Measurements from ENCODE around the gene CMTM8.

The CMTM8 gene

DNA sequence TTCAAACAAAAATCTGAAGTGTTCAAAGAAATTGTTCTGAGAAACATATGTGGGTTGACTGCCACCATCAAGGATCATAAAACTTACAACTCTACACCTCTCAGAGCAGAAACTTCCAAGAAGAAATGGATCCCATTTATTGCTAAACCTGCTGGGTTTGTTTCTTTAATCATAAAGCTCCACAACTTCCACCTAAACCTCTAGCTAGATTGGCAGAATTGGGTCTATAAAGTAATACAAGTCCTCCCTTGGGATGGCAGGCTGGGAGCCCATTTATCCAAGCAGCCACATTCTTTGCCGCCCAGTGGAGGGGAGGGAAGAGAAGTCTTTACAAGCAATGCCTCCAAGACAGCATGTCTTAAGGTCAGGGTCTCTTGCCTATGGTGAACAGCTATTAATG lies 40.5 kb upstream of the CMTM8 start:
- ChIA-PET CTCF (interaction anchor here (0.7 kb wide), 1 partner anchor 8 kb away, joined by 7 read pairs; no protein-coding TSS in a partner anchor), POLR2A (no interaction called here)
- peak; percentile 23 for DNase-seq (ENCODE audit: extremely low spot score)
- TF ChIP-seq SUZ12 (IDR thresholded peaks at IDR 0.05) = no peak
- TF ChIP-seq BHLHE40 (IDR thresholded peaks at IDR 0.05; ENCODE audit: borderline replicate concordance) = no peak
- TF ChIP-seq ARNT (IDR thresholded peaks at IDR 0.05) = no peak
- peak; percentile 40; the same call in 1 of the 2 replicates for TF ChIP-seq CTBP1 (IDR thresholded peaks at IDR 0.05; ENCODE audit: borderline replicate concordance)
- no peak; the same call in 1 of the 2 replicates for TF ChIP-seq L3MBTL2 (conservative IDR thresholded peaks at IDR 0.05)
- peak; percentile 94 for TF ChIP-seq PKNOX1 (IDR thresholded peaks at IDR 0.05)

- no peak for DNase-seq (ENCODE audit: extremely low spot score)
- TF ChIP-seq BHLHE40 (IDR thresholded peaks at IDR 0.05; ENCODE audit: borderline replicate concordance) = no peak
- ChIA-PET POLR2A (no interaction called here), CTCF (no interaction called here)
These were observed 39.8 kb upstream of the CMTM8 start for GRCh38 chr3:32198714-32199113.

GRCh38 chr3:32200490-32200889 lies 38.0 kb upstream of the CMTM8 start:
- ChIA-PET CTCF (no interaction called here), POLR2A (no interaction called here)
- DNase-seq (ENCODE audit: extremely low spot score) = no peak
- TF ChIP-seq CTBP1 (IDR thresholded peaks at IDR 0.05; ENCODE audit: borderline replicate concordance) = no peak
- TF ChIP-seq TARDBP (IDR thresholded peaks at IDR 0.05) = no peak
- no peak for TF ChIP-seq ELF4 (IDR thresholded peaks at IDR 0.05)
- TF ChIP-seq SUZ12 (IDR thresholded peaks at IDR 0.05) = no peak
- TF ChIP-seq FOXA1 (IDR thresholded peaks at IDR 0.05) = no peak
- TF ChIP-seq NFRKB (IDR thresholded peaks at IDR 0.05) = no peak
- TF ChIP-seq LEF1 (IDR thresholded peaks at IDR 0.05; ENCODE audit: borderline replicate concordance) = no peak
- no peak for TF ChIP-seq FOXM1 (IDR thresholded peaks at IDR 0.05; ENCODE audit: borderline replicate concordance)
- no peak for TF ChIP-seq FOXK2 (IDR thresholded peaks at IDR 0.05)
- no peak for TF ChIP-seq HDGF (IDR thresholded peaks at IDR 0.05; ENCODE audit: borderline replicate concordance)

DNA sequence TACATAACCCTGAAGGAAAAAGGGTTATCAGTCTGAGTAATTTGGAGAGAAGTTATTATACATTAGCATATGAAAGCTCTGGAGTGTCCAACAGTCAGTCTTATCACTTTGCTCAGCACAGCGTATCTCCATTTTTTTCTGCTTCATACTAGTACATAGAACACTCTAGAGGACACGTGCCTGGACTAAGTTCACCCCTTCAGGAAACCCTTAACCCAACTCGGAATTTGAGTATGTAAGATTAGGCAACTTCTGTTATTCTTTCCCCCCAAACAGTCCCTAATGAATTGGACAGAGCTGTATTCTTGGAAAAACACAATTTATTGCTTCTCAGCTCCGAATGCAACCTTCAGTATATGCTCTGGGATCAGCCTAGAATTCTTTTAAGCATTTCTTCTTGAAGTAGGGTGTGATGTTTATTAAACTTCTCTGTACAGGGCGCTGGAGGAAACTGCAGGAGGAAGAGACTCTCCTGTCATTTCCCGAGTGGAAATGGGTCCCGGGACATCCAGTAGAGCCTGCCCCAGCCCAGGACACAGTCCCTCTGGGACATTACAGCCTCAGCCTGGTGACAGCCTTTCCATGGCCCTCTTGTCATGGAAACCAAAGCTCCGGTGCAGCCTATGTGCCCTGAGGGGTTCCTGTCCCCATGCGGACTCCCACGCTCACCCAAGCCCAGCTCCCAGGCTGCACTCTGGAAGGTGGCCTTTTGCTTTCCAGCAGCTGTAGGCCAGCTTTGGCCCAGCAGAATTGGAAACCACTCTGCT lies 37.3 kb upstream of the CMTM8 start:
- no peak for DNase-seq (ENCODE audit: extremely low spot score)
- POLR2A ChIA-PET = no interaction called here
- CTCF ChIA-PET = no interaction called here
- TF ChIP-seq HDGF (IDR thresholded peaks at IDR 0.05; ENCODE audit: borderline replicate concordance) = no peak
- no peak for TF ChIP-seq ARNT (IDR thresholded peaks at IDR 0.05)
- TF ChIP-seq FOXK2 (IDR thresholded peaks at IDR 0.05) = no peak
- TF ChIP-seq FOXM1 (IDR thresholded peaks at IDR 0.05; ENCODE audit: borderline replicate concordance) = no peak
- TF ChIP-seq TARDBP (IDR thresholded peaks at IDR 0.05) = no peak
- TF ChIP-seq ZNF384 (IDR thresholded peaks at IDR 0.05) = no peak
- TF ChIP-seq PKNOX1 (IDR thresholded peaks at IDR 0.05) = no peak
- TF ChIP-seq ELF4 (IDR thresholded peaks at IDR 0.05) = no peak
- TF ChIP-seq BHLHE40 (IDR thresholded peaks at IDR 0.05; ENCODE audit: borderline replicate concordance) = no peak
- TF ChIP-seq L3MBTL2 (conservative IDR thresholded peaks at IDR 0.05) = no peak

GRCh38 chr3:32202496-32202895 lies 36.0 kb upstream of the CMTM8 start:
- TF ChIP-seq SP1 (IDR thresholded peaks at IDR 0.05) (no peak), FOXA1 (IDR thresholded peaks at IDR 0.05) (no peak), NFRKB (IDR thresholded peaks at IDR 0.05) (no peak), HDGF (IDR thresholded peaks at IDR 0.05; ENCODE audit: borderline replicate concordance) (no peak), ARNT (IDR thresholded peaks at IDR 0.05) (no peak), SUZ12 (IDR thresholded peaks at IDR 0.05) (no peak), LEF1 (IDR thresholded peaks at IDR 0.05; ENCODE audit: borderline replicate concordance) (no peak), ELF4 (IDR thresholded peaks at IDR 0.05) (no peak), TARDBP (IDR thresholded peaks at IDR 0.05) (no peak), L3MBTL2 (conservative IDR thresholded peaks at IDR 0.05) (no peak), ZNF384 (IDR thresholded peaks at IDR 0.05) (no peak), FOXK2 (IDR thresholded peaks at IDR 0.05) (no peak), PKNOX1 (IDR thresholded peaks at IDR 0.05) (no peak), FOXM1 (IDR thresholded peaks at IDR 0.05; ENCODE audit: borderline replicate concordance) (no peak), CTBP1 (IDR thresholded peaks at IDR 0.05; ENCODE audit: borderline replicate concordance) (no peak), BHLHE40 (IDR thresholded peaks at IDR 0.05; ENCODE audit: borderline replicate concordance) (no peak)
- ChIA-PET CTCF (no interaction called here), POLR2A (no interaction called here)

GRCh38 chr3:32203854-32204253 lies 34.6 kb upstream of the CMTM8 start:
- TF ChIP-seq ELF4 (IDR thresholded peaks at IDR 0.05) (no peak), ZNF384 (IDR thresholded peaks at IDR 0.05) (no peak), TARDBP (IDR thresholded peaks at IDR 0.05) (no peak), NFRKB (IDR thresholded peaks at IDR 0.05) (no peak), PKNOX1 (IDR thresholded peaks at IDR 0.05) (no peak)
- CTCF ChIA-PET = no interaction called here
- POLR2A ChIA-PET = no interaction called here
- DNase-seq (ENCODE audit: extremely low spot score) = no peak

More at GRCh38 chr3:32202496-32202895, 36.0 kb upstream of the CMTM8 start:
- DNase-seq (ENCODE audit: extremely low spot score) = no peak
